K562 (cell line): ENCODE results near the gene CD99L2. TPM values are rescaled to one million over a fixed set of nuclear protein-coding genes. Genes with fewer than 3 reads are reported as not detected.

ENCODE experiments used
- ATAC-seq: fragments of 200-7000 bp; cut with Tn5 transposase; 3 replicates; pipeline ENCODE4 v1.9.1; 2020; ENCODE audit warnings: moderate library complexity
- BruUV-seq: library from RNA; stranded (reverse); fragments of 400-500 nt; replicated peaks from 2 replicates; lab custom pipeline; 2021; lab: Mats Ljungman, UMichigan
- CTCF ChIA-PET: fragments of 300-600 bp; formaldehyde crosslinking; extraction: SDS; loops from one replicate; lab custom pipeline; 2021; ENCODE audit warnings: low intra/inter-chr PET ratio; lab: Yijun Ruan, JAX
- POLR2A ChIA-PET: fragments of 300-600, 350-650 bp; sonication (Branson Sonifier 250); formaldehyde crosslinking; extraction: SDS; loops from one replicate; lab custom pipeline; 2021; ENCODE audit warnings: antibody characterized with exemption, inconsistent platforms; lab: Yijun Ruan, JAX
- DNase-seq, 4 experiments: peaks; one replicate each; pipeline versions ENCODE4 v3.0.0 to v3.0.0-alpha.2; 2011 to 2018; ENCODE audit warnings: low spot score in 3 of 4, mixed read lengths in 3 of 4; ENCODE audit errors: extremely low read depth in 1 of 4
- FAIRE-seq: peaks from 2 replicates; lab custom pipeline; 2011; peaks lifted over from hg19 to GRCh38; lab: Jason Lieb, UNC
- H2AFZ ChIP-seq: 2 replicates; pipeline ENCODE4 v1.6.0; 2011; ENCODE audit warnings: low read depth, low read length, control low read depth, inconsistent platforms
- H3K27ac ChIP-seq: fragments of 200-600 bp; 3 replicates; pipeline ENCODE4 v1.8.0; 2011; ENCODE audit warnings: low read depth, mild to moderate bottlenecking, control low read depth, inconsistent platforms, low read length, moderate library complexity, mixed read lengths; ENCODE audit errors: extremely low read depth
- H3K27me3 ChIP-seq, 2 experiments: fragments of 300-600 bp in 1 of 2; 2 replicates in 1 of 2; 3 replicates in 1 of 2; pipeline versions ENCODE4 v1.6.0 to v1.8.0; 2011; ENCODE audit warnings: inconsistent platforms in 2 of 2, low read length in 2 of 2, mild to moderate bottlenecking in 1 of 2, mixed read lengths in 1 of 2, moderate library complexity in 1 of 2; ENCODE audit not compliant: control insufficient read depth in 2 of 2, insufficient read depth in 2 of 2
- H3K36me3 ChIP-seq: fragments of 300-600 bp; 3 replicates; pipeline ENCODE4 v1.8.0; 2011; ENCODE audit warnings: mild to moderate bottlenecking, low read length, inconsistent platforms; ENCODE audit not compliant: control insufficient read depth, insufficient read depth
- H3K4me1 ChIP-seq, 2 experiments: fragments of 200-600 bp in 1 of 2; replicated peaks in 1 of 2; 2 replicates in 1 of 2; 3 replicates in 1 of 2; pipeline versions ENCODE4 v1.5.1 to v1.8.0; 2011; ENCODE audit warnings: inconsistent platforms in 2 of 2, low read length in 2 of 2, mild to moderate bottlenecking in 1 of 2, mixed read lengths in 1 of 2, moderate library complexity in 1 of 2; ENCODE audit not compliant: control insufficient read depth in 2 of 2, insufficient read depth in 2 of 2
- H3K4me2 ChIP-seq: 2 replicates; pipeline ENCODE4 v1.6.1; 2011; ENCODE audit warnings: low read length, control low read depth, inconsistent platforms, mixed read lengths; ENCODE audit not compliant: insufficient read depth
- H3K4me3 ChIP-seq: fragments of 200-600 bp; sonication (generic), shearing (Covaris generic); 2 replicates; pipeline ENCODE4 v1.5.1; 2016; ENCODE audit warnings: control low read depth, inconsistent platforms
- H3K79me2 ChIP-seq: fragments of 200-600 bp; 3 replicates; pipeline ENCODE4 v1.8.0; 2011; ENCODE audit warnings: low read length, inconsistent platforms; ENCODE audit not compliant: control insufficient read depth, insufficient read depth
- H3K9ac ChIP-seq, 2 experiments: 2 replicates each; pipeline versions ENCODE4 v1.6.0 to v1.6.1; 2011; ENCODE audit warnings: low read depth in 2 of 2, low read length in 2 of 2, control low read depth in 1 of 2, inconsistent platforms in 1 of 2, mild to moderate bottlenecking in 1 of 2, mixed read lengths in 1 of 2; ENCODE audit not compliant: insufficient read depth in 1 of 2
- H3K9me1 ChIP-seq: one replicate; pipeline ENCODE4 v1.6.0; 2011; ENCODE audit warnings: inconsistent platforms, mild to moderate bottlenecking, low read length, moderate library complexity; ENCODE audit not compliant: control insufficient read depth, insufficient read depth
- H3K9me3 ChIP-seq: replicated peaks from 2 replicates; pipeline ENCODE4 v1.5.1; 2011; ENCODE audit warnings: low read depth, low read length, inconsistent platforms; ENCODE audit not compliant: control insufficient read depth, insufficient read depth
- H4K20me1 ChIP-seq: replicated peaks from 2 replicates; pipeline ENCODE4 v1.6.1; 2011; ENCODE audit warnings: low read length, inconsistent platforms, mixed read lengths; ENCODE audit not compliant: control insufficient read depth, insufficient read depth
- CREM ChIP-seq: IDR thresholded peaks from 2 replicates; pipeline ENCODE4 v1.6.1; 2014; ENCODE audit warnings: antibody characterized with exemption, low read depth
- DACH1 ChIP-seq: fragments of 450-650 bp; IDR thresholded peaks from 2 replicates; pipeline ENCODE4 v1.6.1; 2018; ENCODE audit not compliant: partially characterized antibody
- NR1H2 ChIP-seq: sonication (generic); formaldehyde crosslinking; IDR thresholded peaks from 2 replicates; pipeline ENCODE4 v1.4.0; 2020; ENCODE audit warnings: mild to moderate bottlenecking, missing genetic modification reagents
- SRF ChIP-seq, 2 experiments: fragments of 250-450, 450-650 bp in 1 of 2; sonication (Bioruptor Pico) in 1 of 2; sonication (generic) in 1 of 2; formaldehyde crosslinking; IDR thresholded peaks; 2 replicates each; pipeline versions ENCODE4 v1.5.0 to v1.5.1; 2020 to 2022; ENCODE audit warnings: mild to moderate bottlenecking in 1 of 2, missing genetic modification reagents in 1 of 2
- ZHX1 ChIP-seq: fragments of 150-350 bp; conservative IDR thresholded peaks from 2 replicates; pipeline ENCODE4 v1.6.1; 2014; ENCODE audit warnings: low read length
- ZNF146 ChIP-seq: IDR thresholded peaks from one replicate; pipeline ENCODE4 v1.6.1; 2018; ENCODE audit warnings: missing compliant biosample characterization; ENCODE audit not compliant: unreplicated experiment
- WGBS: fragments of 100-300 bp; shearing (Covaris generic); methylation state at CpG from one replicate; pipeline ENCODE4 v1.1.6; 2016; ENCODE audit warnings: low coverage, mixed read lengths; ENCODE audit not compliant: insufficient coverage; ENCODE audit errors: missing lambda C conversion rate; 5-methylcytosine and 5-hydroxymethylcytosine counted together
- in situ Hi-C: fragments of 300-500 bp; cut with MboI; formaldehyde crosslinking; loops from 4 replicates; pipeline ENCODE4 v1.15.0; 2018; ENCODE audit warnings: inconsistent platforms, mixed read lengths
- intact Hi-C: fragments of 100-400 bp; cut with micrococcal nuclease; formaldehyde crosslinking; loops from 2 replicates; pipeline ENCODE4 v1.14.2; 2022
- polyA plus RNA-seq, 8 experiments: library from polyadenylated mRNA; depleted of rRNA in 4 of 8; stranded (reverse) in 5 of 8; unstranded in 3 of 8; fragments of >200 nt; fragmentation: Nextera tagmentation in 2 of 8; fragmentation: Illumina TruSeq in 1 of 8; extraction: Ambion mirVana in 2 of 8; extraction: Trizol in 1 of 8; gene quantifications; 2 replicates each; pipeline versions ENCODE4 v1.2.1 to v1.2.3, GENCODE V29; 2011 to 2014; ENCODE audit warnings: inconsistent platforms in 1 of 8, missing spikeins in 1 of 8
- total RNA-seq, 7 experiments: library from RNA; depleted of rRNA in 6 of 7; stranded (reverse); fragments of >200 nt in 6 of 7; fragmentation: Illumina TruSeq in 2 of 7; extraction: Trizol in 2 of 7; gene quantifications; 2 replicates each; pipeline versions ENCODE4 v1.2.1 to v1.2.3, GENCODE V29; 2011 to 2021; ENCODE audit warnings: low replicate concordance in 1 of 7

CD99L2 gene
- total and polyA plus RNA-seq, 9 of the 15 experiments (the other 6 are each of a cell fraction or from before 2014, with no cell fraction given), result 0.76 to 19.0 (median 11.9) TPM

- no peaks in the 10 kb centered on the region for H3K79me2 ChIP-seq
- ATAC-seq (no peak), FAIRE-seq (no peak), DNase-seq (no peak)
- H4K20me1 ChIP-seq, result no peaks in the 10 kb centered on the region
- H3K4me3 ChIP-seq, result no peak overlapping the region
- no peaks in the 10 kb centered on the region for H3K27me3 ChIP-seq
- POLR2A ChIA-PET, result no interaction called here
- in situ Hi-C loops, result no loop called here
- H3K27ac ChIP-seq, result no peak overlapping the region
- no peaks in the 10 kb centered on the region for H3K4me1 ChIP-seq
- intact Hi-C loops, result no loop called here
- H3K36me3 ChIP-seq, result no peaks in the 10 kb centered on the region
- no peaks in the 10 kb centered on the region for H3K9me1 ChIP-seq
- no peak overlapping the region for H3K4me2 ChIP-seq
- H3K9ac ChIP-seq, result no peak overlapping the region
- 43% methylated on average over 2 of the region's 2 CpGs for WGBS
- CTCF ChIA-PET, result no interaction called here
- BruUV-seq, result no TSS peak
- no peak overlapping the region for H2AFZ ChIP-seq
- no peaks in the 10 kb centered on the region for H3K9me3 ChIP-seq
- TF ChIP-seq ZNF146 (CRISPR knock-in tag), result peak; percentile 70
- no peak for TF ChIP-seq SRF (CRISPR knock-in tag; IDR thresholded peaks at IDR 0.05)
- no peak for TF ChIP-seq NR1H2 (CRISPR knock-in tag)
- TF ChIP-seq DACH1, result no peak
- TF ChIP-seq CREM, result no peak
- no peak for TF ChIP-seq ZHX1
Observed at GRCh38 chrX:150821971-150822370, 76.5 kb downstream of the CD99L2 start.
